HG03039 (cell line): ENCODE results near the gene DENR.
"Not testable (repeated sequence)": the region's sequence is repeated elsewhere in the genome, so short reads cannot be mapped to it uniquely, and the experiment has no call there.

Source experiments
- ATAC-seq: cut with Tn5 transposase; IDR thresholded peaks from one replicate; pipeline ENCODE4 v1.9.1; 2021; ENCODE audit warnings: mild to moderate bottlenecking, moderate library complexity; ENCODE audit not compliant: unreplicated experiment

The DENR gene

GRCh38 chr12:122752464-122753318 is at the start of gene DENR:
TSS of gene DENR (plus strand) at chr12:122752824. CDS start at chr12:122753702, 878 bp downstream.
- peak; percentile 93 for ATAC-seq

DNA sequence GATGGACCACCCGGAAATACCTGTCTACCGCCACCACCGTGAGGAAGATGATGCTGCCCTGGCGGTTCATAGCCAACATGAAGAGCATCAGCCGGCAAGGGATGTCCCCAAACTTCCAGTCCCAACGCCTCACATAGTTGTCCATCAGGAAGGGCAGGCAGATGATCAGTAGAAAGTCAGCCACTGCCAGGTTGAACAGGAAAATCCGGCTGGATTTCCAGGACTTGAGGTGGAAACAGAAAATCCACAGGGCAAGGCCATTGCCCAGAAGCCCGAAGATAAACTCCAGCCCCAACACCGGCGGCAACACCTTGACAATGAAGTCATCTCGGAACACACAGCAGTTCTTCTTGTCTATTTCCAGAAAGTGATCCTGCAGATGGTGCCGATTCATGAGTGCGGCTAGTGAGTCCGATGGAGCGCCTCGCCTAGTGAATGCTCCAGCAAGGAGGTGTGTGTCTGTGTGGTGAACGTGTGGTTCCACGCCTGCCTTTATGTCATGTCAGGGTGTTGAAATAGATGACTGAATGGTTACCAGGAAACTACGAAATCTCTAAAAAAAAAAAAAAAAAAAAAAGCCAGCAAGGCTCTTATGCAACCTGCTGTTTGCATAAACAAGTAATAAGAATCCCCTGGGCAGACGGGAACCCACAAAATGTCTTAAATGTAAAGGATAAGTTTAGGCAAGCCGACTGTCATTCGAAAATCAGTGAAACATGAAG is 49.6 kb upstream of the DENR start, which contains the start of gene HCAR2:
Gene HCAR2 (minus strand): TSS at position 468 of the 722 bp plus-strand sequence. CDS start 74 bp downstream, at position 394.
- not testable (repeated sequence) for ATAC-seq

DNA sequence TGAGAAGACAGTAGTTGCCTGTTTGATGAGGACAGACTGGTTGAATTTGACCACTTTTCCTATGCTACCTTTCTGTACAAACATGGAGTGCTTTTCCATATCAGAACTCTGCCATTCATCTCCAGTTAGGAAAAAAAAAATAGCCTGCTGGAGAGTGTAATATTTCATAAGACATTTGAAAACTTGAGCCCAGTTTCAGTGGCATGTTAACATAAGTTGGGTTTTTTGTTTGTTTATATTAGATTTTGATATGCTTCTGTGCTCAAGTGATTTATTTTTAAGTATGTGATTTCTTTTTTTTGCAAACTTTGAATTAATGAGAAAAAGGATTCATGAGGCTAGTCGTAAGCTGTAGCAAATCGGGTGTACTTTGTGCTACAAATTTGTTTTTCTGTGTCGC is 48.8 kb upstream of the DENR start:
- not testable (repeated sequence) for ATAC-seq

- ATAC-seq, result not testable (repeated sequence)
Measured at GRCh38 chr12:122709287-122709686, 43.3 kb upstream of the DENR start.

DNA sequence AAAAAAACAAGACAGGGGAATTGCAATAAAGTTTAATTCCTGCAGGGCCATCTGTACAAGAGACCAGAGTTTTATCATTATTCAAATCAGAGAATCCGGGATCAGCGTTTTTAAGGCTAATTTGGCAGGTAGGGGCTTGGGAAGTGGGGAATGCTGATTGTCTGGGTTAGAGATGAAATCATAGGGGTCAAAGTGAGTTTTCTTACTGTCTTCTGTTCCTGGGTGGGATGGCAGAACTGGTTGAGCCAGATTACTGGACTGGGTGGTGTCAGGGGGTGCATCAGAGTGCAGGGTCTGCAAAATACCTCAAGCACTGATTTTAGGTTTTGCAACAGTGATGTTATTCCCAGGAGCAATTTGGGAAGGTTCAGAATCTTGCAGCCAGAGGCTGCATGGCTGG is 42.3 kb upstream of the DENR start:
- not testable (repeated sequence) for ATAC-seq

GRCh38 chr12:122711266-122711665 is 41.4 kb upstream of the DENR start:
- not testable (repeated sequence) for ATAC-seq

GRCh38 chr12:122713491-122714188 is 39.0 kb upstream of the DENR start:
- not testable (repeated sequence) for ATAC-seq

DNA sequence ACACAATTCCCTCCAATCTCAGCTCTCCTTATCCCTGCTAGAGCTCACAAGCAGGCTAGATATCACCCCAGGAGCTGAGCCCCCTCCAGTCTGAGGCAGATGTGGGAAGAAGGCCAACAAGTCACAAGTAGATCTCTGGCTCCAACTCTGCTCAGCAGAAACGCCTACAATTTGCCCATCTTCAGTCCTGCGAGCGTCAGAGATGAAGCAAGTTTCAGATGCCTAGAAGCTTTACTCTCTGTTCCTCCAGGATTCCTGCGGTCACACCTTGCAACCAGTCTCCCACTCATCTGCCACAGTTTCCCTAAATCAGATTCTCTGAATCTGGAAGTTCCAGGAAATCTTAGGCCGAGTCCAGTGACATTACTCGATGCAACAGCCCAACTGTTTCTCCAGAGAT is 37.4 kb upstream of the DENR start:
- not testable (repeated sequence) for ATAC-seq

DNA sequence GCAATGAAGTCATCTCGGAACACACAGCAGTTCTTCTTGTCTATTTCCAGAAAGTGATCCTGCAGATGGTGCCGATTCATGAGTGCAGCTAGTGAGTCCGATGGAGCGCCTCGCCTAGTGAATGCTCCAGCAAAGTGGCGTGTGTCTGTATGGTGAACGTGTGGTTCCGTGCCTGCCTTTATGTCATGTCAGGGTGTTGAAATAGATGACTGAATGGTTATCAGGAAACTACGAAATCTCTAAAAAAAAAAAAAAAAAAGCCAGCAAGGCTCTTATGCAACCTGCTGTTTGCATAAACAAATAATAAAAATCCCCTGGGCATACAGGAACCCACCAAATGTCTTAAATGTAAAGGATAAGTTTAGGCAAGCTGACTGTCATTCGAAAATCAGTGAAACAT is 36.0 kb upstream of the DENR start, which contains the start of gene HCAR3:
Gene HCAR3 (minus strand): TSS at position 154 of the 400 bp plus-strand sequence. CDS start 74 bp downstream, at position 80.
- not testable (repeated sequence) for ATAC-seq

DNA sequence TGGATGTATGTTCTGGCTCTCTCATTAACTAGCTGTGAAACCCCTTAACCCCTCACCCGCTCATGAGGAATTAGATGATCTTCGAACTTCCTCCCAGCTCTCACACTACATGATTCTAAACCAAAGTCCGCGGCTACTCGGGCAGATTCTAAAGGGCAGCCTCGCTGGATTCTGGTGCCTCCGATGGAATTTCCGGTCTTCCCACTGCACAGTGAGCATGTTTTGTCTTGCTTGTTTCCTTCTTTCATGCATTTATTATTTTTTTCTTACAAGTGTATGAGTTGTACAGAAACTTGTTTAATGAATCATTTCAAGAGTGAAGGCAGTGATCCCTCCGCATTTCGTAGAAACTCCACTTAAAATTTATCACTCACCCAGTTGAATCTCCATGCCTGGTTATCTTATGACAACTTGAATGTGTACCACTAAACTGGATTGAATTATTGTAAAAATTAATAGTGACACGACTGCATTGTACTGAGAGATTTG is 31.5 kb upstream of the DENR start:
- ATAC-seq, result no peak

DNA sequence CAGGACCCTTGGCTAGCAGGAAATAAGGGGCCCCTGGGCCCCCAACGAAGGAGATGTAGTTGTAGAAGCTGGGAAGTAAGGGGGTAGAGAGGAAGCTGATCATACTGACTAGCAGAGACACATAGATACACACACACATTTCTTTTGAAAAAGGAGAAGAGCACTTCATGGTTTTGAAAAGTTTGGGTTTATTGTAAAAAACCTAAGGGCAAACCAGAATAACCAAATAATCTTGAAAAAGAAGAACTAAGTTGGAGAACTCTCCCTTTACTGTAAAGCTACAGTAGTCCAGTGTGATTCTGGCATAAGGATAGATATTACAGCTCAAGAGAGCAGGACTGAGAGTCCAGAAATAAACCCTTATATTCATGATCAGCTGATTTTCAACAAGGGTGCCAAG is 30.2 kb upstream of the DENR start:
- no peak for ATAC-seq

GRCh38 chr12:122724641-122725243 is 27.9 kb upstream of the DENR start:
- no peak for ATAC-seq

GRCh38 chr12:122725452-122726079 is 27.1 kb upstream of the DENR start:
- no peak for ATAC-seq

DNA sequence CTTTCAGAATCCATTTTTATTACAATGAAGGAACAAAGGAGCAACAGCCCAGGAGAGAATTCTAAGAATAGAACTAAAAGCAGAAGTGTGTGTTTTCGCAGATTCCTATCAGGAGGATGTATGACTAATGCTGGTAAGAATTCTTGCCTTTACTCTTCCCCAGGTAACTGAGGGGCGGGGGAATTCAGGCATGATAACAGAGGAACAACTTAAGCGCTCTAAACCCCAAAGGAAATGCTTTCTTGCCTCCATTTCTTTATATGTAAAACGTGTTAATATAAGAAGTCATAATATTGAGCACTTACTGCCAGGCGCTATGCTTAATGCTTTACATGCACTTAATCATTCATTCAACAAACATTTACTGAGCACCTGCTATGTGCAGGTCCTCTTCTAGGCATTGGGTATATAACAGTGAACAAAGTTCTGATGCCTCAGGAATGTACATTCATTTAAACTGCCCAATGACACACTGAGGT is 26.5 kb upstream of the DENR start:
- no peak for ATAC-seq

GRCh38 chr12:122729583-122730214 is 22.9 kb upstream of the DENR start:
- ATAC-seq, result no peak

DNA sequence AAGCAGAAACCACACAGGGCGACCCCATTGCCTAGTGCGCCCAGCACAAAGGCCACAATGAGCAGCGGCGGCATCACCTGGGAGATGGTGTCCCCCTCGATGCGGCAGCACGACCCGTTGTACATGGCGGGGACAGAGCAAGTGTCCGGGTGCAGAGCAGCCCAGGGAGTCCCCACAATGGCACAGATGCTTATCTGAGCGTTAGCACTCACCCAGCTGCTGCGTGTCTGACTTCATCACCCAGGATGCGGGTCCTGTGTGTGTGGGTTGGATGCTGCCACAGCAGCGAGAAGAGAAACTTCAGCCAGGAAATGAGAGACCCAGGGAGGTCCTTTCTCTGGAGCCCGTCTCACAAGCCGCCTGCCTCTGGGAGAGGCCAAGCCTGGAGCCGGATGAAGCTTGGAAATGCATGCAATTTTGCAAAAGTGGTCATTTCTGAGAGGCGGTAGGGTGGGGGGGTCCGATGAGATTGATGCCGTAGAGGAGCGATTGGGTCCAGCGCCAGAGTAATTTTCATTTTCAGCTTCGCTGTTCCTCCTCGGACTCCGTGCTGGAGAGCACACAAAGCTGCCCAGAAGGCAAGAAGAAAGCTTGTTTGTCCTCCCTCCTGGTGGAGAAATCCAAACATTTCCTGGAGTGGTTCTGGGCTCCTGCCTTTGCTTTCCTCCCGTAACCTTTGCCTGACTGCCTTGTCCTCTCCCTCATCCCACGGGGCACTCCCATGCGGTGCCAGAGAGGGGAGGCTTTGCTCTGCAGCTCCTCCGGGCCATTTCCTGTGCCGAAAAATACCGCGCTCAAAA is 22.2 kb upstream of the DENR start, which contains the start of gene HCAR1:
Gene HCAR1 (minus strand): TSS at position 630 of the 800 bp plus-strand sequence. CDS start 505 bp downstream, at position 125.
- ATAC-seq, result no peak

GRCh38 chr12:122732170-122732569 is 20.5 kb upstream of the DENR start:
- no peak for ATAC-seq

GRCh38 chr12:122732611-122733010 is 20.0 kb upstream of the DENR start:
- ATAC-seq, result no peak
